GM12864 (cell line): Measurements from ENCODE around the gene CTNNA3.

ENCODE experiments used
- DNase-seq: peaks from one replicate; pipeline ENCODE4 v3.0.0-alpha.2; 2011; ENCODE audit warnings: low read depth
- H3K4me3 ChIP-seq: 2 replicates; pipeline ENCODE4 v1.5.1; 2011; ENCODE audit warnings: mild to moderate bottlenecking, low read depth, low read length, control low read depth
- TF ChIP-seq, protein P1 (sequence below): IDR thresholded peaks from 2 replicates; pipeline ENCODE4 v1.5.1; 2011; ENCODE audit warnings: low read depth, mild to moderate bottlenecking, moderate library complexity, low read length, control low read depth, inconsistent platforms; ENCODE audit errors: missing control alignments

The CTNNA3 gene

DNA sequence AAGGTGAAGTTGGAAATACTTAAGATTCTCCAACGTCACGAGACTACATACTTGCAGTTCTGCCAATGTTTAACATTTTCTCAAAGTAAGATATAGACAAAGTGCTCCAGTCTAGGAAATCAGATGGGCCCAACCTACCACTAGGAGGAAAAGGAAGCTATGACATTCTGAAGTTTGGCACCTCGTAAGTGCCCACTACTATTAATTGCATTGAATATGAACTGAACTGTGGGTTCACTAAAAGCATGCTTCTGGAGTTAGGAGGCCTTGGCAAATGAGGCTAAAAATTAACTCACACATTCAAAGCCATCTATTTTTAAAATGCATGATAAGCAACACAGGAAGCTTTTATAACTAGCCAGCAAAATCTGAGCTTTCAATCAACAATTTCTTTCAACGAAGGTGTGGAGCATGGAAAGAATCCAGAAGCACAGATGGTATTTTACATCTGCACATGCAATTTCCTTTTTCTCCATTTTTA is 620.5 kb downstream of the CTNNA3 start:
- DNase-seq = no peak
- H3K4me3 ChIP-seq = no peak overlapping the region
- TF ChIP-seq, protein P1, sequence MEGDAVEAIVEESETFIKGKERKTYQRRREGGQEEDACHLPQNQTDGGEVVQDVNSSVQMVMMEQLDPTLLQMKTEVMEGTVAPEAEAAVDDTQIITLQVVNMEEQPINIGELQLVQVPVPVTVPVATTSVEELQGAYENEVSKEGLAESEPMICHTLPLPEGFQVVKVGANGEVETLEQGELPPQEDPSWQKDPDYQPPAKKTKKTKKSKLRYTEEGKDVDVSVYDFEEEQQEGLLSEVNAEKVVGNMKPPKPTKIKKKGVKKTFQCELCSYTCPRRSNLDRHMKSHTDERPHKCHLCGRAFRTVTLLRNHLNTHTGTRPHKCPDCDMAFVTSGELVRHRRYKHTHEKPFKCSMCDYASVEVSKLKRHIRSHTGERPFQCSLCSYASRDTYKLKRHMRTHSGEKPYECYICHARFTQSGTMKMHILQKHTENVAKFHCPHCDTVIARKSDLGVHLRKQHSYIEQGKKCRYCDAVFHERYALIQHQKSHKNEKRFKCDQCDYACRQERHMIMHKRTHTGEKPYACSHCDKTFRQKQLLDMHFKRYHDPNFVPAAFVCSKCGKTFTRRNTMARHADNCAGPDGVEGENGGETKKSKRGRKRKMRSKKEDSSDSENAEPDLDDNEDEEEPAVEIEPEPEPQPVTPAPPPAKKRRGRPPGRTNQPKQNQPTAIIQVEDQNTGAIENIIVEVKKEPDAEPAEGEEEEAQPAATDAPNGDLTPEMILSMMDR = no peak

DNA sequence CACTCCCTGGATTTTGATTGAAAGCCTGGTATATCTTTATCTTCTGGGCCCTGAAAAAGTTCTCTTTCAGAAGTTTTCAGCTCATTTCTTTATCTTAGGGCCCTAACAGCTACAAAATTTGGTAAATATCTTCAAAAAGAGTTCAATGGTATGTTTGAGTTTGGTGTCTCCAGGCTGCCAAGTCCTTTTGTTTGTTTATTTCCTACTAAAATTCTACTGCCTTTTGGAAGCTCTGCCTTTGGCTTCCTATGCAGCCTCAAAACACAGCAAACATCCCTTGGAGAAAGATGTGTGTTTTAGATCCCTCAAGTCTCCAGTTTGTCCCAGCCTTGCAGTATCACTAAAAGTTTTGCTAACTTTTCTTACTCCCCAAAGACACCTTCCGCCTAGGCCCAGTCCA is 623.3 kb downstream of the CTNNA3 start:
- no peak for DNase-seq
- no peak overlapping the region for H3K4me3 ChIP-seq
- TF ChIP-seq, protein P1 = no peak

DNA sequence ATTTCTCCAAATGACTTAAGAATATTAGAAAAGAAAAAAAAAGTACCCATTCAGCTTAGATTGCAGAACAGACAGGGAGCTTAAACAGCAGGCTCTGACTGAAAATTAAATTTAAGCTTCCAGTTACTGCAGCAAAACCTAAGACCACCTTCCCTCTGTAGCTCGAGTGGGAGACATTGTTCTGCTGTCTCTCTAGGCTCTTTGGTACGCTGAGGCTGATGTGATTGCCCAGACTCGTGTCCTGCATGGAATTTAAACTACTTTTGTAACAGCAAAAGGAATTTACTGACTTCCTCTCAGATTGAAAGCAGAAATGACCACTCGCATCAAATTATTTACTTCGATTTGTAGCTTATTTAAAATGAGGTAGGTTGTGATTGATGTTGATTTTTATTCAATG is 645.6 kb downstream of the CTNNA3 start:
- TF ChIP-seq, protein P1 = no peak
- no peak for DNase-seq
- H3K4me3 ChIP-seq = no peak overlapping the region

DNA sequence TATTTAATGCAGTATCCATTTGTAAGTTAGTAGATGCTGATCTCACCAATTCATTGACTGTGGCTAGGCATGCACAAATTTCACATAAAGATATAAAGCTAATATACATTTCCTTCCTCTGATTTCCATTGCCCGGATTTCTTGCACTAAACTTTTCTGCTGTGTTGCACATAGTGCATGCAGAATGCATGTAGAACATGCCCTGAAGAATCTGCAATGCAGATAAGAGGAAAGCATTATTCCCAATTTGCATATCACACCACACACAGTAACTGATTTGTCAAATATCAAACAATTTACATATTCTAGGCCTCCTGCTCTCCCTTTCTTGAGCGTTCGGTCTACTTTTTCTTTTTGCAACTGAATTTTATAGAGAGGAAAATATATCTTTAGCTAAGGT is 646.0 kb downstream of the CTNNA3 start:
- TF ChIP-seq, protein P1 = no peak
- H3K4me3 ChIP-seq = no peak overlapping the region
- DNase-seq = no peak

DNA sequence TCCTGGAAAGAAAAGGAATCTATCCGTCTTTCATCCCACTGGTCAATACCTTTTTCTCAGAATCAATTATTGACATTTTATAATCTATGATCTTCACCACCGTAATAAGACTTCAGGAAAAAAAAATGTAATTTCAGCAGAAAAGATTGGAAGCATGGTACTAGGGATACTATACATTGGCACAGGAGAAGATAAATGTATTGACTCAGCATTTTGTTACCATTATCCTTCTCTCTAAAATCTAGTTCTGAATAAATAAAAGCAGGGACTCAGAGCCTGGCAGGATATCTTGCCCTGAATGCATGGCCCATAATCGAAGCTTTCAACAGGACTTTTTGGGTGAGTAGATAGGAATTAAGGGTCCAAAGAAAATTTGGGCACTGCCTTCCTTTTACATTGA is 649.5 kb downstream of the CTNNA3 start:
- no peak for DNase-seq
- TF ChIP-seq, protein P1 = no peak

DNA sequence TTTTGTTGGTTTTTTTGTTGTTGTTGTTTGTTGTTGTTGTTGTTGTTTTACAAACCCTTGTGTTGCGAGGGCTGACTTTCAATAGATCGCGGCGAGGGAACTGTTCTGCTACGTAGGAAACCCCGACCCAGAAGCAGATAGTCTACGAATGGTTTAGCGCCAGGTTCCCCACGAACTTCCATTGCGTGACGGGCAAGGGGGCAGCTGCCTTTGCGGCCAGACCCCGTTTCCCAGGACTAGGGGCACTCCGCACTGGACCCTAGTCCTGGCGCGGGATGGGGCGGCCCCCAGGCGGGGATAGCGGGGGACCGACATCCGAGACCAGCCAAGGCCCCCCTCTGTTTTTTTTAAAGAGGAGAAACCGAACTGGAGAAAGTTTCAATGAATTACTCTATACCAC is 650.6 kb downstream of the CTNNA3 start:
- TF ChIP-seq, protein P1 = no peak
- DNase-seq = no peak
- no peak overlapping the region for H3K4me3 ChIP-seq

More for the DNA sequence above, 649.5 kb downstream of the CTNNA3 start:
- no peak overlapping the region for H3K4me3 ChIP-seq

DNA sequence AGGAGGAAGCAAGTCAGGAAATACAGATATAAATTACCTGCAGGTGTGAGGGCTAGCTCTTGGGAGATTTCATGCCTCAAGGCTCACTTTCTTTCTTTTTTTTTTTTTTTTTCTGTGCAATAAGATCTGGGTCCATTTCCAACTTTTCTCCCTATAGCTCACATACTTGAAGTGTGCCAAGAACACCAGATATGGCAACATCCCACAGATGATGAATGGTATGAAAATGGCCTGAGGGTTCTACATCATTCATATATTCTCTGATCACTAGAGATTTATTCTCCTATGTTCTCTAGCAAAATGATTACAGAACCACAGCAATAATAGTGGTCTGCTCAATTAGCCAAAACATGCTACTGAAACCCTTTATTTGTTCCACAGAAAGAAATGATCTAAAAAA is 653.0 kb downstream of the CTNNA3 start:
- DNase-seq = no peak
- TF ChIP-seq, protein P1 = no peak

More for the DNA sequence above, 653.0 kb downstream of the CTNNA3 start:
- H3K4me3 ChIP-seq = no peak overlapping the region
